NCI-H524 (cell line): Measurements from ENCODE around the gene NTM.

Experiments used
- DNase-seq, 2 experiments: peaks; one replicate each; lab custom pipeline; 2025; lab: John Stamatoyannopoulos, UW

The NTM gene

GRCh38 chr11:132220474-132220873 lies 850.1 kb downstream of the NTM start:
- no peak for DNase-seq

- no peak for DNase-seq
These were observed 851.9 kb downstream of the NTM start for GRCh38 chr11:132222345-132222744.

- DNase-seq: no peak
These were observed 856.1 kb downstream of the NTM start for GRCh38 chr11:132226522-132226921.

GRCh38 chr11:132228746-132229325 lies 858.4 kb downstream of the NTM start:
- DNase-seq: no peak

GRCh38 chr11:132231656-132232347 lies 861.4 kb downstream of the NTM start:
- DNase-seq: no peak

GRCh38 chr11:132234878-132235277 lies 864.5 kb downstream of the NTM start:
- no peak for DNase-seq

- no peak for DNase-seq
These were observed 867.4 kb downstream of the NTM start for GRCh38 chr11:132237781-132238180.

GRCh38 chr11:132238331-132238866 lies 868.0 kb downstream of the NTM start:
- no peak for DNase-seq

GRCh38 chr11:132240374-132240773 lies 870.0 kb downstream of the NTM start:
- DNase-seq: no peak

- no peak for DNase-seq
These were observed 872.2 kb downstream of the NTM start for GRCh38 chr11:132242632-132243031.

- DNase-seq: no peak
These were observed 874.4 kb downstream of the NTM start for GRCh38 chr11:132244846-132245245.

- no peak for DNase-seq
These were observed 875.3 kb downstream of the NTM start for GRCh38 chr11:132245403-132246385.

GRCh38 chr11:132248580-132248979 lies 878.2 kb downstream of the NTM start:
- DNase-seq: no peak

GRCh38 chr11:132249256-132249655 lies 878.8 kb downstream of the NTM start:
- no peak for DNase-seq

- no peak for DNase-seq
These were observed 880.6 kb downstream of the NTM start for GRCh38 chr11:132251061-132251460.

GRCh38 chr11:132253469-132254264 lies 883.3 kb downstream of the NTM start:
- DNase-seq: no peak

- no peak for DNase-seq
These were observed 884.5 kb downstream of the NTM start for GRCh38 chr11:132254906-132255305.

- no peak for DNase-seq
These were observed 886.3 kb downstream of the NTM start for GRCh38 chr11:132256528-132257279.

- DNase-seq: no peak
These were observed 887.5 kb downstream of the NTM start for GRCh38 chr11:132257871-132258270.

- DNase-seq: no peak
These were observed 888.5 kb downstream of the NTM start for GRCh38 chr11:132258875-132259274.

GRCh38 chr11:132260636-132261035 lies 890.2 kb downstream of the NTM start:
- DNase-seq: no peak
